Activated naive CD8-positive, alpha-beta T cell treated with anti-CD3 and anti-CD28 coated beads for 36 hours (primary cell): ENCODE results near the gene RGS19. TPM values are rescaled to one million over a fixed set of nuclear protein-coding genes. Genes with fewer than 3 reads are reported as not detected.
A peak's percentile ranks its signal among the peaks of the same experiment; 100 is the strongest.

Experiments used
- DNase-seq: peaks from one replicate; pipeline ENCODE4 v3.0.0; 2021
- H3K27ac Mint-ChIP-seq: one replicate; pipeline ENCODE4 v1.8.0; 2022; ENCODE audit warnings: mild to moderate bottlenecking, moderate library complexity, mixed read lengths
- H3K27me3 Mint-ChIP-seq: one replicate; pipeline ENCODE4 v1.8.0; 2022; ENCODE audit warnings: mild to moderate bottlenecking, mixed read lengths
- H3K36me3 Mint-ChIP-seq: one replicate; pipeline ENCODE4 v1.8.0; 2021; ENCODE audit warnings: mild to moderate bottlenecking, mixed read lengths
- H3K4me1 Mint-ChIP-seq: one replicate; pipeline ENCODE4 v1.8.0; 2021; ENCODE audit warnings: mixed read lengths
- H3K4me3 Mint-ChIP-seq: one replicate; pipeline ENCODE4 v1.8.0; 2022; ENCODE audit warnings: mild to moderate bottlenecking, moderate library complexity, mixed read lengths
- H3K9me3 Mint-ChIP-seq: one replicate; pipeline ENCODE4 v1.8.0; 2022; ENCODE audit warnings: mixed read lengths
- total RNA-seq, 2 experiments: library from RNA; stranded (reverse); gene quantifications; one replicate each; pipeline ENCODE4 v1.2.3, GENCODE V29; 2021

The RGS19 gene
- total RNA-seq, 2 experiments from 2014 or later: 26.4 to 31.8 TPM

DNA sequence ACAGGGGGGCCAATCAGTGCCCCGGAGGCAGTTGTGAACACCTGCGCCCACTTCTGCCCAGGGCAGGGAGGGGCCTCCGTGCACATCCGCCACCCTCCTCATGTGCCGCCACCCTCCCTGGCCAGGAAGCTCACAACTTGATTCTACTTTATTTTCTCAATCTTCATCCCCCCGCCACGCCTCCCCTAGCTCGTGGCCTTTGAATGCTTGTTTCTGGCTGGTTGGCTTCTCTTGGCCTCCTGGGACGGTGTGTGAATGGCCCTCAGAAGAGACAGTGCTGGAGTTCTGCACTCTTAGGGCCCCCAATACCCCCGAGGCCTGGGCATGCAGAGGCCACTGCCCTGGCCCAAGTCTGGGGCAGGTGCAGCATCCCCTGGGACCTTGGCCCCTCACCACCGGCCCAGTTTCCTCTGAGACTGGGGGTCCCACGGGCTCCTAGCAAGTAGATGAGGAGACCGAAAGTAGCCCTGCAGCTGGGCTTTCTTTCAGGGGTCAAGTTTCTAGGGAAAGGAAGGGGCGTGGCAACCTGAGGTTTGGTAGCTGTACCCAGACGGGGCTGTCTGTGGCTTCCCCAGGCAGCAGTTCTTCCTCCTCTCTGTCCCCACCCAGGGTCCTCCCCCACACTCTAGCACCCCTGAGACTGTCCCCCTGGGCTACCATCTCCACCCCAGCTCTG is 1.3 kb downstream of the RGS19 start:
- Mint-ChIP-seq H3K4me1 (peaks cover 24% of the 10 kb centered on the region), H3K27ac (peak overlapping the region; percentile 83), H3K27me3 (peaks cover 16% of the 10 kb centered on the region), H3K4me3 (peak overlapping the region; percentile 92), H3K36me3 (peaks cover 5% of the 10 kb centered on the region), H3K9me3 (no peaks in the 10 kb centered on the region)
- DNase-seq: peak; percentile 66

GRCh38 chr20:64077541-64077875 is 1.8 kb downstream of the RGS19 start:
- Mint-ChIP-seq H3K4me3 (peak overlapping the region; percentile 92), H3K27ac (peak overlapping the region; percentile 83), H3K9me3 (no peaks in the 10 kb centered on the region), H3K36me3 (peaks cover 5% of the 10 kb centered on the region), H3K27me3 (peaks cover 12% of the 10 kb centered on the region), H3K4me1 (peaks cover 21% of the 10 kb centered on the region)
- no peak for DNase-seq

- peak overlapping the region; percentile 92 for H3K4me3 Mint-ChIP-seq
- H3K27me3 Mint-ChIP-seq: peaks cover 8% of the 10 kb centered on the region
- peak overlapping the region; percentile 83 for H3K27ac Mint-ChIP-seq
- H3K4me1 Mint-ChIP-seq: peaks cover 18% of the 10 kb centered on the region
- H3K9me3 Mint-ChIP-seq: no peaks in the 10 kb centered on the region
- H3K36me3 Mint-ChIP-seq: peaks cover 5% of the 10 kb centered on the region
- peak; percentile 62 for DNase-seq
These were observed 2.2 kb downstream of the RGS19 start for GRCh38 chr20:64077094-64077493.

DNA sequence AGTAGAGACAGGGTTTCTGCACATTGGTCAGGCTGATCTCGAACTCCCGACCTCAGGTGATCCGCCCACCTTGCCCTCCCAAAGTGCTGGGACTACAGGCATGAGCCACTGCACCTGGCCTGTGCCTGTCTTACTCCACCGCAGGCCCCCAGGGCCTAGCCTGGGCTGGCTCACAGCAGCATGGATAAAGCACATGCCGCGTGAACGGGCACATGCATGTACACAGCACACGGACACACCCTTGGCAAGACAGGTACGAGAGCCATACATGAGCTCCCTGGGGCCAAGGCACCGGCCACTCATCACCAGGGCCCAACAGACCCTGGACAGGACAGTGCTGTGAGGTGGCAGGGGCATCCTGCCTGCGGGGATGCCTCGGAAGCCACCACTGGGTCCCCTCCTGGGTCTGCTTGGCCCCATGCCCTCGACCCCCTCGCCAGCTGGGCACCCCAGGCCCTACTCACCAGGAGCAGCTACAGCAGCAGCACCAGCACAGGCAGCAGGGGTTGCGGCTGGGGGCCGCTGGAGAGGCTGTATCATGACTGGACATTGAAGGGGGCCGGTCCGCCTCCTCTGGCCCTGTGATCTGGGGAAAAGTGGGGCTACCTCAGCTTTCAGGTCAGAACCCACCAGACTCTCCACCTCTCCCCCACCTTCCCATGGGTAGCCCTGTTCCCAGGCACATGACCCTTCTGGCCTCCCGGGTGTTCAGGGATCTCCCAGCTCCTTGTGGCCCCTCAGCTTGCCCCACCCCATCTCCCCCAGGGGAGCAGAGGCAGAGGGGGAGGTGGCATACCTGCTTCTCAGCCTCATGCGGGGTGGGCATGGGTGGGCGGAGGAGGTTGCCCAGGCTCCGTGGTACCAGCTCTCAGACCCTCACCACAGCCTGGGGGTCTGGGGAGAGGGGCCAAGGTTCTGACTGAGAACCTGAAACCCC is 3.0 kb downstream of the RGS19 start:
- H3K27ac Mint-ChIP-seq: peak overlapping the region; percentile 83
- DNase-seq: no peak
- peaks cover under 1% of the 10 kb centered on the region for H3K27me3 Mint-ChIP-seq
- H3K4me1 Mint-ChIP-seq: peaks cover 13% of the 10 kb centered on the region
- peaks cover 5% of the 10 kb centered on the region for H3K36me3 Mint-ChIP-seq
- no peaks in the 10 kb centered on the region for H3K9me3 Mint-ChIP-seq
- H3K4me3 Mint-ChIP-seq: peak overlapping the region; percentile 60

GRCh38 chr20:64075556-64075955 is 3.8 kb downstream of the RGS19 start:
- Mint-ChIP-seq H3K27me3 (no peaks in the 10 kb centered on the region), H3K36me3 (peaks cover 6% of the 10 kb centered on the region), H3K4me3 (no peak overlapping the region), H3K9me3 (no peaks in the 10 kb centered on the region), H3K4me1 (peaks cover 11% of the 10 kb centered on the region), H3K27ac (peak overlapping the region; percentile 42)
- no peak for DNase-seq

DNA sequence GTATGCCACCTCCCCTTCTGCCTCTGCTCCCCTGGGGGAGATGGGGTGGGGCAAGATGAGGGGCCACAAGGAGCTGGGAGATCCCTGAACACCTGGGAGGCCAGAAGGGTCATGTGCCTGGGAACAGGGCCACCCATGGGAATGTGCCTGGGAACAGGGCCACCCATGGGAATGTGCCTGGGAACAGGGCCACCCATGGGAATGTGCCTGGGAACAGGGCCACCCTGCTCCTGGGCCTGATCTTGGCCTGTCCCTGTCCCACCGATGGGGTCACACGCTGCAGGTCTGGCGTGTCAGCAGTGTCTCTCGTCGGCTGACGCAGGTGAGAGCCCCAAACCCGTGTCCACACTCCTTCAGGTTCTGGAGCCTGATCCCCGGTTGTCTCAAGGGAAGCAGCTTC is 4.4 kb downstream of the RGS19 start:
- peaks cover 6% of the 10 kb centered on the region for H3K36me3 Mint-ChIP-seq
- DNase-seq: no peak
- H3K4me1 Mint-ChIP-seq: peaks cover 8% of the 10 kb centered on the region
- no peak overlapping the region for H3K27ac Mint-ChIP-seq
- H3K4me3 Mint-ChIP-seq: no peak overlapping the region
- H3K9me3 Mint-ChIP-seq: no peaks in the 10 kb centered on the region
- no peaks in the 10 kb centered on the region for H3K27me3 Mint-ChIP-seq

DNA sequence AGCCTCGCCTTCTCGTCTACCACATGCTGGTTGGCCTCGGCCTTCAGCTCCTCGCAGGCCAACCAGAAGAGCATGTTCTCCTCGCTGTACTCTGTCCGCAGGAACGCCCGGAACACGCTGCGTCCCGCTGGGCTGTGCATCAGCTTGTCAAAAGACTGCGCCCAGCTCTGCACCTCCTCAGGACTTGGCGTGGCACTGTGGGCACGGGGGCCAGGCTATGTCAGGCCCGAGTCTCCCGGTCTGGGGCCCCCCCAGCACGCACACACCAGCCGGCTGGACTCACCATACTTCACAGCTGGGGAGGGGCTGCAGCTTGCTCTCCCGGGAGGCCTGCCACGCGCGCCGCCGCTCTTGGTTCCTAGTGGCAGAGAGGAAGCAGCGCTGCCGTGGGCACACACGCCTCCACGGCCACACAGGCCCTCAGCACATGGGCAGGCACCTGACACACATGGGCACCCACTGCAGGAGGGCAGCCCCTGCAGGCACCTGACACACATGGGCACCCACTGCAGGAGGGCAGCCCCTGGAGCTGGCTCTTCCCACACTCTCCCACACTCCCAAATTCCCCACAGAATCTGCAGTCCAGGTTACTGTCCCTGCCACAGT is 5.0 kb downstream of the RGS19 start:
- Mint-ChIP-seq H3K27ac (peak overlapping the region; percentile 54), H3K9me3 (no peaks in the 10 kb centered on the region), H3K4me1 (peaks cover 8% of the 10 kb centered on the region), H3K36me3 (peaks cover 6% of the 10 kb centered on the region), H3K4me3 (no peak overlapping the region), H3K27me3 (no peaks in the 10 kb centered on the region)
- no peak for DNase-seq

- peaks cover 6% of the 10 kb centered on the region for H3K36me3 Mint-ChIP-seq
- H3K27ac Mint-ChIP-seq: no peak overlapping the region
- no peak overlapping the region for H3K4me3 Mint-ChIP-seq
- H3K9me3 Mint-ChIP-seq: no peaks in the 10 kb centered on the region
- H3K4me1 Mint-ChIP-seq: peaks cover 3% of the 10 kb centered on the region
- no peaks in the 10 kb centered on the region for H3K27me3 Mint-ChIP-seq
- no peak for DNase-seq
These were observed 5.7 kb downstream of the RGS19 start for GRCh38 chr20:64073476-64074183.

- Mint-ChIP-seq H3K4me3 (no peak overlapping the region), H3K27me3 (no peaks in the 10 kb centered on the region), H3K9me3 (no peaks in the 10 kb centered on the region), H3K36me3 (peaks cover 6% of the 10 kb centered on the region), H3K4me1 (peaks cover 2% of the 10 kb centered on the region), H3K27ac (no peak overlapping the region)
- no peak for DNase-seq
These were observed 6.7 kb downstream of the RGS19 start for GRCh38 chr20:64072498-64073063.

DNA sequence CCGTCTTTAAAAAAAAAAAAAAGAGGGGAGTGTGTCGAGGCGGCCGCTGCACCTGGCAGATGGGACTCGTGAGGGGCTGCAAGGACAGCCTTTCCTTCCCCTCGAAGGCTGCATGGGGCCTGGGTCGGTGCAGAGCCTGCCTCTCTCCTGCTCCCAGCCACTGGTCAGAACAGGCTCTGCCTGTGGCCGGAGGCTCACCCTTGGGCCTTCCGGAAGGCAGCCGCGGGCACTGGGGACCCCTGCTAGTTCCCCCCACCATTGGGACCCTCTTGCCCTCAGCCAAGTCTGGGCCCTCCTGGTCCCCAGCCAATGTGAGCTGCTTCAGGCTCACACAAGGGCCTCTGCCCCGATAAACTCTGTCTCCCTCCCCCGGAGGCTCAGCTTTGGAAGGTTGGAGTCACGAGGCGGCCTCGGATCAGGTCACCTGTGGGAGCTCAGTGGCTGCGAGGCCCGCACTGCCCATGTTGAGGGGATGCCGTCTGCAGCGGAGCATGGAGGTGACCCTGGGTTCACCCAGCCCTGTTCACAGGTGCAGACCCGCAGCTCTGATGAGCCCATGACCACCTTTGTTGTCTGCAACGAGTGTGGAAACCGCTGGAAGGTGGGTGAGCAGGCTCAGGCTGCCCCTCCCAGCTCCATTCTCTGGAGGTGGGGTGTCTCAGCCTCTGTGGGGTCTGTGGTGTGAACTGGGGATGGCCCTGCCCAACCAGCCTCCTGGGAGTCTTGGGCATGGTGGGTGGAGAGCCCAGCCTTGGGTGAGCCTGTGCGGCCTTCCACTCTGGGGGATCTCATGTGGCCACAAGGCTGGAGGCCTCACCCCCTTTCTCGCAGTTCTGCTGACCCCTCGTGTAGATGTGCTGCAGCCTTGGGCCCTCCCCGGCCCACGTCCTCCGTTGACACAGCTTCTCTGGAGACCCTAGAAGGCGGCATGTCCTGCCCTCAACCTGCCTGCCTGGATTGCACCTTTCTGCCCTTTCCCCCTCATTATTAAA is 7.7 kb downstream of the RGS19 start:
- DNase-seq: no peak
- Mint-ChIP-seq H3K27ac (no peak overlapping the region), H3K4me1 (peaks cover 2% of the 10 kb centered on the region), H3K9me3 (no peaks in the 10 kb centered on the region), H3K27me3 (no peaks in the 10 kb centered on the region), H3K36me3 (peaks cover 6% of the 10 kb centered on the region), H3K4me3 (no peak overlapping the region)

GRCh38 chr20:64070244-64070993 is 8.9 kb downstream of the RGS19 start:
- Mint-ChIP-seq H3K4me3 (no peak overlapping the region), H3K36me3 (peaks cover 3% of the 10 kb centered on the region), H3K27me3 (no peaks in the 10 kb centered on the region), H3K9me3 (no peaks in the 10 kb centered on the region), H3K27ac (no peak overlapping the region), H3K4me1 (peaks cover 11% of the 10 kb centered on the region)
- DNase-seq: no peak

- Mint-ChIP-seq H3K4me3 (no peak overlapping the region), H3K36me3 (peaks cover 2% of the 10 kb centered on the region), H3K27ac (no peak overlapping the region), H3K4me1 (peaks cover 16% of the 10 kb centered on the region), H3K9me3 (no peaks in the 10 kb centered on the region), H3K27me3 (no peaks in the 10 kb centered on the region)
- no peak for DNase-seq
These were observed 9.6 kb downstream of the RGS19 start for GRCh38 chr20:64069614-64070243.

DNA sequence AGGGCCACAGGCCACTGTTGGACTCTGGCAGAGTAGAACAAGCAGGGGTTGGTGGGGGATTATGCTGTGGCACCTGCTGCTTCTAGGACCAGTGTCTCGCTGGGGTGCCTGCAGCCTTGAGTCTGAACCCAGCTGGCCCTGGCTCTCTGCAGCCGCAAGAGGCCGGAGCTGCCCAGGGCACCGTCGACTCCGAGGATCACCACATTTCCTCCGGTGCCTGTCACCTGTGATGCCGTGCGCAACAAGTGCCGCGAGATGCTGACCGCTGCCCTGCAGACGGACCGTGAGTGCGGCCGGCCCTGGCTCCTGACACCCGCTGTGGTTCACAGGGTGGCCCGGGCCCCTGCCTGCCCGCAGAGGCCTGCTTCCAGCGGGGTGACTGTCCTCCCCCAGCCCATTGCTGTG is 10.1 kb downstream of the RGS19 start:
- H3K27me3 Mint-ChIP-seq: no peaks in the 10 kb centered on the region
- no peak overlapping the region for H3K27ac Mint-ChIP-seq
- DNase-seq: no peak
- H3K4me3 Mint-ChIP-seq: no peak overlapping the region
- H3K9me3 Mint-ChIP-seq: no peaks in the 10 kb centered on the region
- peaks cover 2% of the 10 kb centered on the region for H3K36me3 Mint-ChIP-seq
- peaks cover 20% of the 10 kb centered on the region for H3K4me1 Mint-ChIP-seq
